Suprapubic skin (tissue), 4 donors: Measurements from ENCODE around the gene RAET1G. TPM values are rescaled to one million over a fixed set of nuclear protein-coding genes. Genes with fewer than 3 reads are reported as not detected.

Experiments used
- DNase-seq, 2 donors: peaks; one replicate each; pipeline ENCODE4 v3.0.0-alpha.2; 2019; ENCODE audit warnings: low spot score in 2 of 2
- H3K27ac ChIP-seq: fragments of 200-600 bp; sonication (generic); one replicate; pipeline ENCODE4 v1.5.1; 2019
- H3K27me3 ChIP-seq: fragments of 200-600 bp; sonication (generic); one replicate; pipeline ENCODE4 v1.5.1; 2019
- H3K36me3 ChIP-seq: fragments of 200-600 bp; sonication (generic); one replicate; pipeline ENCODE4 v1.5.1; 2019
- H3K4me1 ChIP-seq: fragments of 200-600 bp; sonication (generic); one replicate; pipeline ENCODE4 v1.5.1; 2019
- H3K4me3 ChIP-seq: fragments of 200-600 bp; sonication (generic); one replicate; pipeline ENCODE4 v1.5.1; 2019; ENCODE audit warnings: mild to moderate bottlenecking
- H3K9me3 ChIP-seq: fragments of 200-600 bp; sonication (generic); one replicate; pipeline ENCODE4 v1.5.1; 2019
- EP300 ChIP-seq: sonication (generic); formaldehyde crosslinking; IDR thresholded peaks from one replicate; pipeline ENCODE4 v1.6.1; 2017; ENCODE audit warnings: antibody characterized with exemption
- POLR2A ChIP-seq, 2 donors: fragments of 450-650 bp; IDR thresholded peaks; one replicate each; pipeline ENCODE4 v1.6.1; 2017; ENCODE audit warnings: antibody characterized with exemption in 2 of 2, mild to moderate bottlenecking in 2 of 2, moderate library complexity in 2 of 2
- POLR2AphosphoS5 ChIP-seq, 3 donors: sonication (generic); formaldehyde crosslinking; IDR thresholded peaks; one replicate each; pipeline ENCODE4 v1.6.1; 2017; ENCODE audit warnings: antibody characterized with exemption in 3 of 3
- whole genome bisulfite sequencing: methylation state at CpG from one replicate; pipeline ENCODE4 v1.1.5; 2018; 5-methylcytosine and 5-hydroxymethylcytosine counted together
- total RNA-seq, 4 donors: library from RNA; depleted of rRNA; stranded (reverse); fragments of >200 nt; gene quantifications; one replicate each; pipeline ENCODE4 v1.1.0, GENCODE V29; 2016
- TF ChIP-seq, protein P1 (sequence below), 2 donors: fragments of 200-600 bp in 1 of 2; fragments of 450-650 bp in 1 of 2; sonication (generic) in 1 of 2; IDR thresholded peaks; one replicate each; pipeline ENCODE4 v1.5.1; 2016 to 2019; ENCODE audit warnings: antibody characterized with exemption in 2 of 2, mild to moderate bottlenecking in 1 of 2, moderate library complexity in 1 of 2

Gene RAET1G
- total RNA-seq, 4 donors from 2014 or later, result 1.9 to 5.8 (median 4.5) TPM

DNA sequence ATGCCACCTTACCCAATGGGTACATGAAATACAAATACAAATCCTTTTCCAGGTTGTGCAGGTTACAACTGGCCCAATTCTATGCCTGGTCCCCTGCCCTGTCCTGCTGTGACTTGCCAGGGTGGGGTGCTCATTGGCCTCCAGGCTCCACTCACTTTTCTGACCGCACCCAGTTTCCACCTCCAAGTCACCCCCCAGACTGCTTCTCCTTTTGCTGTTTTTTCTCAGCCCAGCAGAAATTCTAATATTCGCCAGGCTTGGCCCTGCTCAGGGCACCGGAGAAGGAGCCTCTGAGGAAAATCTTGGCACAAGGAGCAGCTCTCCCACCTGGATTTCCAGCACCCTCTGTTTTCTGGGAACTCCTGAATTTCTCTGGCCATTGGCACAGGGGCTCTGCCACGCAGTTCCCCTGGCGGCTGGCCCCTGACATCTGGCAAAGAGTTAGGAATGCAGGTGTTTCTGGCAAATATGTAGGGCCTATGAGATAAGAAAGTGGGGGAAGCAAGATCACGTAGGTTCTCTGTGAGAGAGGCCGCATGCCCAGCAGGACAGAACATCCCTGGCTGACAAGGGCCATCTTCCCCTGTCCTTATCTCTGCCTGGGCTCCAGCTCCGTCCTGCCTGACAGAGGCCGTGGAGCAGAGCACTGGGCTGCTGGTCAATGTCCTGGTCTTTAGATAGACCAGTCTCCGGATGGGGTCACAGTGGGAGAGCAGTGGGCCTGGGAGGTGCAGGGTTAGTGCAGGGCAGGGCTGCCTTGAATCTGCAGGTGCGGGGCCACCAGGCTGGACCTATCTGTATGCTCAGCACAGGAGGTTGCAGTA is 22.1 kb downstream of the RAET1G start:
- WGBS, result 67% methylated on average over 9 of the region's 11 CpGs
- DNase-seq, result peak; percentile 62 to 70

DNA sequence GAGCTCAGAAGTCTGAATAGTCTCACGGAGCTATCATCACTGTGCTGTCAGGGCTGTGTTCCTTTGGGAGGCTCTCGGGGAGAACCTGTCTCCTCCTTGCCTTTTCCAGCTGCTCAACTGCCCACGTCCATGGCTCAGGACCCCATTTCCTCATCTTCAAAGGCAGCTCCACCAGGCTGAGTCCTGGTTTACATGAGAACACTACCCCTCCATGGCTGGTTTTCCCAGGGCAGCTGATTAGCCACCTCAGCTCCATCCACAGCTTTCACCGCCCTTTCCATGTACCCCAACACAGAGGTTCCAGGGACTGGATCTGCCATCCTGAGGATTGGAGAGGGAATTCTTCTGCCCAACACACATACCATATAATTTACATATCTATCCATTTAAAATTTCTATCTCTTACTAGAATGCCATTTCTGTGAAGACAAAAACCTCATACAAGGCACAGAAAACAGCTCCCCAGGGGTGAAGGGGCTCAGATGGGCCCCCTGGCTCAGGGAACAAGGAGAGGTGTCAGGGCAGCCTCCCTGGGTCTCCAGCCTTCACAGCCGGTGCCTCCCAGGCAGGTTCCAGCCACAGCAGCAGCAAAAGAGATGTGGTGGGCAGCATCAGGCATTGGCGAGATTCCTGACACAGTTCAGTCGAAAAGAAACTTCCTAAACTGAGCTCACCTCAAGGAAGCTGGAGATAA is 22.8 kb downstream of the RAET1G start:
- Histone ChIP-seq H3K36me3 (no peaks in the 10 kb centered on the region), H3K27me3 (no peaks in the 10 kb centered on the region), H3K9me3 (no peaks in the 10 kb centered on the region), H3K4me3 (no peak overlapping the region), H3K27ac (peak overlapping the region; percentile 75), H3K4me1 (peaks cover 58% of the 10 kb centered on the region)
- 63% methylated on average over 7 of the region's 7 CpGs for WGBS
- peak; percentile 56 to 65 for DNase-seq
- TF ChIP-seq, protein P1, sequence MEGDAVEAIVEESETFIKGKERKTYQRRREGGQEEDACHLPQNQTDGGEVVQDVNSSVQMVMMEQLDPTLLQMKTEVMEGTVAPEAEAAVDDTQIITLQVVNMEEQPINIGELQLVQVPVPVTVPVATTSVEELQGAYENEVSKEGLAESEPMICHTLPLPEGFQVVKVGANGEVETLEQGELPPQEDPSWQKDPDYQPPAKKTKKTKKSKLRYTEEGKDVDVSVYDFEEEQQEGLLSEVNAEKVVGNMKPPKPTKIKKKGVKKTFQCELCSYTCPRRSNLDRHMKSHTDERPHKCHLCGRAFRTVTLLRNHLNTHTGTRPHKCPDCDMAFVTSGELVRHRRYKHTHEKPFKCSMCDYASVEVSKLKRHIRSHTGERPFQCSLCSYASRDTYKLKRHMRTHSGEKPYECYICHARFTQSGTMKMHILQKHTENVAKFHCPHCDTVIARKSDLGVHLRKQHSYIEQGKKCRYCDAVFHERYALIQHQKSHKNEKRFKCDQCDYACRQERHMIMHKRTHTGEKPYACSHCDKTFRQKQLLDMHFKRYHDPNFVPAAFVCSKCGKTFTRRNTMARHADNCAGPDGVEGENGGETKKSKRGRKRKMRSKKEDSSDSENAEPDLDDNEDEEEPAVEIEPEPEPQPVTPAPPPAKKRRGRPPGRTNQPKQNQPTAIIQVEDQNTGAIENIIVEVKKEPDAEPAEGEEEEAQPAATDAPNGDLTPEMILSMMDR (IDR thresholded peaks at IDR 0.05), result no peak
- TF ChIP-seq EP300 (no peak), POLR2AphosphoS5 (IDR thresholded peaks at IDR 0.05) (no peak)

More for the DNA sequence above, 22.1 kb downstream of the RAET1G start:
- TF ChIP-seq EP300 (no peak), POLR2AphosphoS5 (IDR thresholded peaks at IDR 0.05) (peak in 1 of 3 donors; percentile 55)
- H3K27me3 ChIP-seq, result no peaks in the 10 kb centered on the region
- H3K9me3 ChIP-seq, result no peaks in the 10 kb centered on the region
- peaks cover 55% of the 10 kb centered on the region for H3K4me1 ChIP-seq
- H3K36me3 ChIP-seq, result no peaks in the 10 kb centered on the region
- H3K4me3 ChIP-seq, result no peak overlapping the region
- H3K27ac ChIP-seq, result peak overlapping the region; percentile 75

DNA sequence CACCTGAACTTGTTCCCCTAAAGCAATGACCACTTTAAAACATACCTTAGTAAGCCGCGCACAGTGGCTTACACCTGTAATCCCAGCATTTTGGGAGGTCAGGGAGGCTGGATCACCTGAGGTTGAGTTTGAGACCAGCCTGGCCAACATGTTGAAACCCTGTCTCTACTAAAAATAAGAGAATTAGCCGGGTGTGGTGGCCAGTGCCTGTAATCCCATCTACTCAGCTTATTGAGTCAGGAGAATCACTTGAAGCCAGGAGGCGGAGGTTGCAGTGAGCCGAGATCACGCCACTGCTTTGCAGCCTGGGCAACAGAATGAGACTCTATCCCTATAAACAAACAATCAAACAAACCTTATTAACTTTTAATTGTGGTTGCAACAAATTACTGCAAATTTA is 23.4 kb downstream of the RAET1G start:
- H3K9me3 ChIP-seq, result no peaks in the 10 kb centered on the region
- H3K36me3 ChIP-seq, result no peaks in the 10 kb centered on the region
- H3K4me3 ChIP-seq, result no peak overlapping the region
- no peak for TF ChIP-seq EP300
- peaks cover 64% of the 10 kb centered on the region for H3K4me1 ChIP-seq
- WGBS, result 62% methylated on average over 6 of the region's 6 CpGs
- peak overlapping the region; percentile 75 for H3K27ac ChIP-seq
- DNase-seq, result peak; percentile 45 to 53
- no peaks in the 10 kb centered on the region for H3K27me3 ChIP-seq

DNA sequence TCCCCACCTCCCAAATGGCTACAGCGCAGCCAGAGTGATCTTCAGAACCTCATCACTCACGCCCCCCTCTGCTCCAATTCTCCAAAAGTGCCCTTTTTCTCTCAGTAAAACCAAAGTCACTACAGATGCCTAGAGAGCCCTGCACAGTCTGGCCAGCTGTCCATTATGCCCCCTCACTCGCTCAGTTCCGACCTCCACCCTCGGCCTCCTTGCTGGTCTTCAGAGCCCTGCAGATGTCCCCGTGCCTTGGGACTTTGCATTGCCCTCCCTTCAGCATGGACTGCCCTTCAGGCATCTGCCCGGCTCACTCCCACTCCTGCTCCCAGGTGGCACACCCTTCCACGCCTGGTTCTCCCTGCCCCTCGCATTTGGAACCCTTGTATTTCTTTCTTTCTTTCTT is 24.0 kb downstream of the RAET1G start:
- 85% methylated on average over 9 of the region's 9 CpGs for WGBS
- peak; percentile 53 to 55 for DNase-seq
- Histone ChIP-seq H3K4me3 (no peak overlapping the region), H3K36me3 (no peaks in the 10 kb centered on the region), H3K9me3 (no peaks in the 10 kb centered on the region), H3K27ac (peak overlapping the region; percentile 75), H3K27me3 (no peaks in the 10 kb centered on the region), H3K4me1 (peaks cover 64% of the 10 kb centered on the region)
- no peak for TF ChIP-seq POLR2AphosphoS5 (IDR thresholded peaks at IDR 0.05)

DNA sequence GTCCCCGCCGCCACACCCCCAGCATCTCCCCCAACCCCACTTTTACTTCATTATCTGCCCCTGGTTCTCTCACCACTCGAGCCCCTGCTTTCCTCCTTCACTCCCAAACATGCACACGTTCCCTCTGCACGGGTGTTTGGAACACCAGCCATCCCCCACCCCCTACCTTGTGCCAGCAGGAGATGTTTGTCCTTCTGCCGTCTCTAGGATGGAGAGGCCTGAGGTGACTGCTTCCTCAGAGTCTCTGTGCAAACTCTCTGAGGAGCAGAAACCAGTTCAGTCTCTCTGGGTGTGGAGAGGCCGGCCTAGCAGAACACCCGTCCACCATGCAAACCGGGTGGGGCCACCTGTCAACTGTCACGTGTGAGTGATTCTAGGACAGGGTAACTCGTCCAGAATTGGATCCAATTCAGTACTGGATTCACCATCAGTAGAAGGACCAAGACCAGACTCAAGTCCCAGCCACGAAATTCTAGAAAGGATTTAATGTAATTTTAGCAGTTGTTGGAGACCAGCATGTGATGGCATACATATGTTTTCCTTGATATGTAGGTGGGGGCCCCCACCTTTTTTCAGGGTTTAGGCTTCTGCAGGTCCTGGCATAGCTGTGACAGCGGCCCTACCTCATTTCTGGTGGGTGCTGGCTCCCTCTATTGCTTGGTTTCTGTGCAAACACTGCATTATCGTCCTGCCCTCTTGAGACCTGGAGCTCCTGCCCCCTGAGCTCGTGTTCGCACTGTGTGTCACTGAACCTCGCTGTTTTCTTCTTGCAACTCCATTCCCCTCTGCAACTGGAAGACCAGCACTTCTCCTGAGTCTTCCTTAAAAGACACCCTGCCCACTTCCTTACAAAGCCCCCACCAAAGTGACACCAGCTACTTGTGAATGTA is 24.8 kb downstream of the RAET1G start, which contains the start of gene RAET1E:
Gene RAET1E, minus strand, starts transcription at position 259 of the 890 bp plus-strand sequence. CDS start 7,212 bp downstream, outside the sequence.
- H3K4me3 ChIP-seq, result peak within 1 kb of the TSS; percentile 28
- no peaks in the 10 kb centered on the region for H3K9me3 ChIP-seq
- no peaks in the 10 kb centered on the region for H3K36me3 ChIP-seq
- WGBS, result 54% methylated on average over 17 of the region's 17 CpGs
- peaks cover 64% of the 10 kb centered on the region for H3K4me1 ChIP-seq
- TF ChIP-seq, protein P1 (IDR thresholded peaks at IDR 0.05), result no peak
- TF ChIP-seq POLR2AphosphoS5 (IDR thresholded peaks at IDR 0.05) (no peak), EP300 (no peak), POLR2A (IDR thresholded peaks at IDR 0.05) (no peak)
- H3K27ac ChIP-seq, result peak within 1 kb of the TSS; percentile 81
- H3K27me3 ChIP-seq, result no peaks in the 10 kb centered on the region
- DNase-seq, result peak; percentile 51 to 62

DNA sequence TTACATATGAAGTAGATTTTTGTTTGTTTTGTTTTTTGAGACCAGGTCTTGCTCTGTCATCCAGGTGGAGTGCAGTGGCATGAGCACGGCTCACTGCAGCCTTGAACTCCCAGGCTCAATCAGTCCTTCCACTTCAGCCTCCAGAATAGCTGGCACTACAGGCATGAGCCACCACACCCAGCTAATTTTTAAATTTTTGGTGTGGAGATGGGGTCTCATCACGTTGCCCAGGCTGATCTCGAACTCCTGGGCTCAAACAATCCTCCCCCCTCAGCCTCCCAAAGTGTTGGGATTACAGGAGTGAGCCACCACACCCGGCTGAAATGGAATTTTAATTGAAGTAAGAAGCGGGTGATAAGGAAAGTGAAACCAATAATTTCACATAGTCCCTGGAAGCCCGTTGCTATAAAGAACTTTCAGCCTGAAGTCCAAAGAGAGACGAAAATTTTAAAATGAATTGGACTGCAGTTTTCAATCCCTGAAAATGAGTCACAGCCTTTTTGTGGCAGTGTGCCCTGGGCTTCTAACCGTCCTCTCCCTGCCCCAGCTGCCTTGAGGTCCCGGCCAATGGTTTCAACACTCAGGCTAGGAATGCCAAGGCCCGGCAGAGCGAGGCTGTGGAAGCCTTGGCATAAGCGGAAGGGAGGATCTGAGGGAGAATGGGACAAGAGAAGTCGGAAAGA is 25.8 kb downstream of the RAET1G start:
- H3K36me3 ChIP-seq, result no peaks in the 10 kb centered on the region
- H3K4me1 ChIP-seq, result peaks cover 64% of the 10 kb centered on the region
- peak; percentile 93 to 95 for DNase-seq

More for the DNA sequence above, 25.8 kb downstream of the RAET1G start:
- no peaks in the 10 kb centered on the region for H3K9me3 ChIP-seq
- WGBS, result 16% methylated on average over 13 of the region's 13 CpGs
- H3K27me3 ChIP-seq, result no peaks in the 10 kb centered on the region
- TF ChIP-seq POLR2A (IDR thresholded peaks at IDR 0.05) (no peak), POLR2AphosphoS5 (IDR thresholded peaks at IDR 0.05) (peak in 1 of 3 donors; percentile 58), EP300 (no peak)
- peak overlapping the region; percentile 28 for H3K4me3 ChIP-seq
- peak overlapping the region; percentile 81 for H3K27ac ChIP-seq
